ENCODE measurements around the gene SLC1A7. TPM values are rescaled to one million over a fixed set of nuclear protein-coding genes. Genes with fewer than 3 reads are reported as not detected.
A peak's percentile ranks its signal among the peaks of the same experiment; 100 is the strongest.

The SLC1A7 gene
- polyA plus RNA-seq, 3 donors from 2014 or later: 2.1 to 6.4 (median 4.8) TPM

GRCh38 chr1:53135735-53136114 is 6.7 kb downstream of the SLC1A7 start:
- Mint-ChIP-seq H3K9me3 (peaks cover 0 to 12% (median 6%) of the 10 kb centered on the region in 6 donors), H3K27ac (peak overlapping the region; percentile 85 to 99 (median 96)), H3K4me3 (peak overlapping the region; percentile 57 to 89 (median 75)), H3K27me3 (ENCODE audit: low read depth in 3 of 3) (peaks cover 8 to 11% (median 11%) of the 10 kb centered on the region in 3 donors), H3K36me3 (peaks cover 4 to 10% (median 10%) of the 10 kb centered on the region in 3 donors), H3K4me1 (peaks cover 41 to 71% of the 10 kb centered on the region in 2 donors)
- DNase-seq: peak; percentile 67 to 84 (median 74)

- Mint-ChIP-seq H3K9me3 (peaks cover 0 to 12% (median 6%) of the 10 kb centered on the region in 6 donors), H3K4me1 (peaks cover 42 to 74% of the 10 kb centered on the region in 2 donors), H3K27me3 (ENCODE audit: low read depth in 3 of 3) (peaks cover 8 to 11% (median 11%) of the 10 kb centered on the region in 3 donors), H3K36me3 (peaks cover 4 to 10% (median 10%) of the 10 kb centered on the region in 3 donors), H3K27ac (peak overlapping the region; percentile 85 to 99 (median 96)), H3K4me3 (peak overlapping the region; percentile 42 to 89 (median 62))
- peak in 1 of 3 donors; percentile 37 for DNase-seq
Measured at GRCh38 chr1:53134961-53135734, 7.3 kb downstream of the SLC1A7 start.

GRCh38 chr1:53134042-53134485 is 8.4 kb downstream of the SLC1A7 start:
- peaks cover 4 to 10% (median 10%) of the 10 kb centered on the region in 3 donors for H3K36me3 Mint-ChIP-seq
- peaks cover 52 to 81% of the 10 kb centered on the region in 2 donors for H3K4me1 Mint-ChIP-seq
- no peak for DNase-seq
- peaks cover 0 to 12% (median 6%) of the 10 kb centered on the region in 6 donors for H3K9me3 Mint-ChIP-seq
- H3K27me3 Mint-ChIP-seq (ENCODE audit: low read depth in 3 of 3): peaks cover 8 to 12% (median 11%) of the 10 kb centered on the region in 3 donors
- peak overlapping the region; percentile 85 to 99 (median 96) for H3K27ac Mint-ChIP-seq
- peak overlapping the region in 3 of 5 donors; percentile 3 to 89 (median 44) for H3K4me3 Mint-ChIP-seq

GRCh38 chr1:53133261-53134041 is 9.0 kb downstream of the SLC1A7 start:
- Mint-ChIP-seq H3K9me3 (peaks cover 0 to 12% (median 6%) of the 10 kb centered on the region in 6 donors), H3K27me3 (ENCODE audit: low read depth in 3 of 3) (peaks cover 8 to 12% (median 9%) of the 10 kb centered on the region in 3 donors), H3K4me3 (peak overlapping the region in 2 of 5 donors; percentile 37 to 59), H3K4me1 (peaks cover 55 to 77% of the 10 kb centered on the region in 2 donors), H3K27ac (peak overlapping the region; percentile 85 to 99 (median 96)), H3K36me3 (peaks cover 4 to 10% (median 10%) of the 10 kb centered on the region in 3 donors)
- no peak for DNase-seq

- Mint-ChIP-seq H3K9me3 (peaks cover 0 to 2% (median 0%) of the 10 kb centered on the region in 6 donors), H3K27ac (peak overlapping the region; percentile 81 to 96 (median 88)), H3K4me3 (peak overlapping the region in 2 of 5 donors; percentile 21 to 33), H3K4me1 (peaks cover 59 to 80% of the 10 kb centered on the region in 2 donors), H3K27me3 (ENCODE audit: low read depth in 3 of 3) (peaks cover 8 to 16% (median 9%) of the 10 kb centered on the region in 3 donors), H3K36me3 (peaks cover 0 to 4% (median under 1%) of the 10 kb centered on the region in 3 donors)
- no peak for DNase-seq
Measured at GRCh38 chr1:53132176-53132575, 10.3 kb downstream of the SLC1A7 start.

GRCh38 chr1:53131590-53131938 is 10.9 kb downstream of the SLC1A7 start:
- Mint-ChIP-seq H3K27ac (peak overlapping the region; percentile 81 to 96 (median 88)), H3K36me3 (peaks cover 0 to 4% (median 0%) of the 10 kb centered on the region in 3 donors), H3K4me3 (peak overlapping the region in 4 of 5 donors; percentile 21 to 33 (median 25)), H3K4me1 (peaks cover 65 to 82% of the 10 kb centered on the region in 2 donors), H3K27me3 (ENCODE audit: low read depth in 3 of 3) (peaks cover 8 to 13% (median 8%) of the 10 kb centered on the region in 3 donors), H3K9me3 (peaks cover 0 to 2% (median 0%) of the 10 kb centered on the region in 6 donors)
- DNase-seq: no peak

GRCh38 chr1:53130878-53131589 is 11.4 kb downstream of the SLC1A7 start:
- no peak for DNase-seq
- Mint-ChIP-seq H3K36me3 (peaks cover 0 to 4% (median 0%) of the 10 kb centered on the region in 3 donors), H3K4me3 (peak overlapping the region in 2 of 5 donors; percentile 22 to 33), H3K27ac (peak overlapping the region; percentile 81 to 96 (median 88)), H3K27me3 (ENCODE audit: low read depth in 3 of 3) (peaks cover 7 to 13% (median 10%) of the 10 kb centered on the region in 3 donors), H3K9me3 (peaks cover 0 to 2% (median 0%) of the 10 kb centered on the region in 6 donors), H3K4me1 (peaks cover 70 to 85% of the 10 kb centered on the region in 2 donors)

- H3K27ac Mint-ChIP-seq: peak overlapping the region in 5 of 6 donors; percentile 52 to 90 (median 85)
- peaks cover 70 to 86% of the 10 kb centered on the region in 2 donors for H3K4me1 Mint-ChIP-seq
- H3K9me3 Mint-ChIP-seq: peaks cover 0 to 2% (median 0%) of the 10 kb centered on the region in 6 donors
- peaks cover 0 to 4% (median 0%) of the 10 kb centered on the region in 3 donors for H3K36me3 Mint-ChIP-seq
- no peak for DNase-seq
- no peak overlapping the region for H3K4me3 Mint-ChIP-seq
- H3K27me3 Mint-ChIP-seq (ENCODE audit: low read depth in 3 of 3): peaks cover 4 to 9% (median 7%) of the 10 kb centered on the region in 3 donors
Measured at GRCh38 chr1:53130598-53130877, 11.9 kb downstream of the SLC1A7 start.

GRCh38 chr1:53129891-53130597 is 12.4 kb downstream of the SLC1A7 start:
- Mint-ChIP-seq H3K36me3 (peaks cover 0 to 4% (median 0%) of the 10 kb centered on the region in 3 donors), H3K9me3 (peaks cover 0 to 2% (median 0%) of the 10 kb centered on the region in 6 donors), H3K27me3 (ENCODE audit: low read depth in 3 of 3) (peaks cover 4 to 9% (median 7%) of the 10 kb centered on the region in 3 donors), H3K4me1 (peaks cover 70 to 86% of the 10 kb centered on the region in 2 donors), H3K4me3 (peak overlapping the region in 4 of 5 donors; percentile 40 to 66 (median 44)), H3K27ac (peak overlapping the region; percentile 9 to 90 (median 82))
- no peak for DNase-seq

GRCh38 chr1:53128401-53128800 is 14.0 kb downstream of the SLC1A7 start:
- H3K9me3 Mint-ChIP-seq: peaks cover 0 to 2% (median 0%) of the 10 kb centered on the region in 6 donors
- H3K36me3 Mint-ChIP-seq: peaks cover 0 to 4% (median 0%) of the 10 kb centered on the region in 3 donors
- H3K27ac Mint-ChIP-seq: peak overlapping the region; percentile 86 to 94 (median 91)
- H3K27me3 Mint-ChIP-seq (ENCODE audit: low read depth in 3 of 3): peaks cover 5 to 9% (median 5%) of the 10 kb centered on the region in 3 donors
- H3K4me1 Mint-ChIP-seq: peaks cover 70 to 81% of the 10 kb centered on the region in 2 donors
- H3K4me3 Mint-ChIP-seq: peak overlapping the region in 3 of 5 donors; percentile 20 to 72 (median 63)
- no peak for DNase-seq

GRCh38 chr1:53127546-53127945 is 14.9 kb downstream of the SLC1A7 start:
- Mint-ChIP-seq H3K36me3 (no peaks in the 10 kb centered on the region), H3K27ac (peak overlapping the region; percentile 86 to 94 (median 91)), H3K27me3 (ENCODE audit: low read depth in 3 of 3) (peaks cover 5 to 7% (median 5%) of the 10 kb centered on the region in 3 donors), H3K4me1 (peaks cover 63 to 72% of the 10 kb centered on the region in 2 donors), H3K9me3 (no peaks in the 10 kb centered on the region), H3K4me3 (peak overlapping the region; percentile 49 to 72 (median 64))
- peak; percentile 62 to 78 (median 67) for DNase-seq

- no peak for DNase-seq
- H3K9me3 Mint-ChIP-seq: no peaks in the 10 kb centered on the region
- H3K36me3 Mint-ChIP-seq: no peaks in the 10 kb centered on the region
- peaks cover 63 to 64% of the 10 kb centered on the region in 2 donors for H3K4me1 Mint-ChIP-seq
- H3K4me3 Mint-ChIP-seq: peak overlapping the region in 2 of 5 donors; percentile 56 to 61
- peak overlapping the region; percentile 78 to 91 (median 88) for H3K27ac Mint-ChIP-seq
- peaks cover 2 to 7% (median 5%) of the 10 kb centered on the region in 3 donors for H3K27me3 Mint-ChIP-seq (ENCODE audit: low read depth in 3 of 3)
Measured at GRCh38 chr1:53126495-53126894, 15.9 kb downstream of the SLC1A7 start.

Data from immature natural killer cell (primary cell).